ENCODE measurements around the gene GPD2.
"Not testable (repeated sequence)": the region's sequence is repeated elsewhere in the genome, so short reads cannot be mapped to it uniquely, and the experiment has no call there.

DNA sequence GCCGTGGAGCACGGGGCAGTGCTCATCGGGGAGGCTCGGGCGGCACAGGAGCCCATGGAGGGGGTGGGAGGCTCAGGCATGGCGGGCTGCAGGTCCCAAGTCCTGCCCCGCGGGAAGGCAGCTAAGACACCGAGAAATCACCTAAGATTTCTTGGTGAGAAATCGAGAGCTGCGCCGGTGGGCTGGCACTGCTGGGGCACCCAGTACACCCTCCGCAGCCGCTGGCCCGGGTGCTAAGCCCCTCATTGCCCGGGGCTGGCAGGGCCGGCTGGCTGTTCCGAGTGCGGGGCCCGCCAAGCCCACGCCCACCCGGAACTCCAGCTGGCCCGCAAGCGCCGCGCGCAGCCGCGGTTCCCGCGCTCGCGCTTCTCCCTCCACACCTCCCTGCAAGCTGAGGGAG is 181.9 kb downstream of the GPD2 start:
- TF ChIP-seq JUNB (IDR thresholded peaks at IDR 0.05); EZH2 (IDR thresholded peaks at IDR 0.05; ENCODE audit: borderline replicate concordance, control insufficient read depth, low read depth, low read length); CBX3 (IDR thresholded peaks at IDR 0.05; ENCODE audit: borderline replicate concordance, low read depth); ESRRA (IDR thresholded peaks at IDR 0.05; ENCODE audit: low read length); YY1 (IDR thresholded peaks at IDR 0.05; ENCODE audit: low read depth, low read length); POLR2A (IDR thresholded peaks at IDR 0.05; ENCODE audit: low read depth, low read length); BCL11A (IDR thresholded peaks at IDR 0.05; ENCODE audit: low read depth, low read length): not testable (repeated sequence)
- TF ChIP-seq, protein P1, sequence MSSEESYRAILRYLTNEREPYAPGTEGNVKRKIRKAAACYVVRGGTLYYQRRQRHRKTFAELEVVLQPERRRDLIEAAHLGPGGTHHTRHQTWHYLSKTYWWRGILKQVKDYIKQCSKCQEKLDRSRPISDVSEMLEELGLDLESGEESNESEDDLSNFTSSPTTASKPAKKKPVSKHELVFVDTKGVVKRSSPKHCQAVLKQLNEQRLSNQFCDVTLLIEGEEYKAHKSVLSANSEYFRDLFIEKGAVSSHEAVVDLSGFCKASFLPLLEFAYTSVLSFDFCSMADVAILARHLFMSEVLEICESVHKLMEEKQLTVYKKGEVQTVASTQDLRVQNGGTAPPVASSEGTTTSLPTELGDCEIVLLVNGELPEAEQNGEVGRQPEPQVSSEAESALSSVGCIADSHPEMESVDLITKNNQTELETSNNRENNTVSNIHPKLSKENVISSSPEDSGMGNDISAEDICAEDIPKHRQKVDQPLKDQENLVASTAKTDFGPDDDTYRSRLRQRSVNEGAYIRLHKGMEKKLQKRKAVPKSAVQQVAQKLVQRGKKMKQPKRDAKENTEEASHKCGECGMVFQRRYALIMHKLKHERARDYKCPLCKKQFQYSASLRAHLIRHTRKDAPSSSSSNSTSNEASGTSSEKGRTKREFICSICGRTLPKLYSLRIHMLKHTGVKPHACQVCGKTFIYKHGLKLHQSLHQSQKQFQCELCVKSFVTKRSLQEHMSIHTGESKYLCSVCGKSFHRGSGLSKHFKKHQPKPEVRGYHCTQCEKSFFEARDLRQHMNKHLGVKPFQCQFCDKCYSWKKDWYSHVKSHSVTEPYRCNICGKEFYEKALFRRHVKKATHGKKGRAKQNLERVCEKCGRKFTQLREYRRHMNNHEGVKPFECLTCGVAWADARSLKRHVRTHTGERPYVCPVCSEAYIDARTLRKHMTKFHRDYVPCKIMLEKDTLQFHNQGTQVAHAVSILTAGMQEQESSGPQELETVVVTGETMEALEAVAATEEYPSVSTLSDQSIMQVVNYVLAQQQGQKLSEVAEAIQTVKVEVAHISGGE (CRISPR knock-in tag; IDR thresholded peaks at IDR 0.05): not testable (repeated sequence)
- TF ChIP-seq, protein P2, sequence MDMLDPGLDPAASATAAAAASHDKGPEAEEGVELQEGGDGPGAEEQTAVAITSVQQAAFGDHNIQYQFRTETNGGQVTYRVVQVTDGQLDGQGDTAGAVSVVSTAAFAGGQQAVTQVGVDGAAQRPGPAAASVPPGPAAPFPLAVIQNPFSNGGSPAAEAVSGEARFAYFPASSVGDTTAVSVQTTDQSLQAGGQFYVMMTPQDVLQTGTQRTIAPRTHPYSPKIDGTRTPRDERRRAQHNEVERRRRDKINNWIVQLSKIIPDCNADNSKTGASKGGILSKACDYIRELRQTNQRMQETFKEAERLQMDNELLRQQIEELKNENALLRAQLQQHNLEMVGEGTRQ (IDR thresholded peaks at IDR 0.05; ENCODE audit: borderline replicate concordance, low read depth, low read length): not testable (repeated sequence)
- TF ChIP-seq, protein P3, sequence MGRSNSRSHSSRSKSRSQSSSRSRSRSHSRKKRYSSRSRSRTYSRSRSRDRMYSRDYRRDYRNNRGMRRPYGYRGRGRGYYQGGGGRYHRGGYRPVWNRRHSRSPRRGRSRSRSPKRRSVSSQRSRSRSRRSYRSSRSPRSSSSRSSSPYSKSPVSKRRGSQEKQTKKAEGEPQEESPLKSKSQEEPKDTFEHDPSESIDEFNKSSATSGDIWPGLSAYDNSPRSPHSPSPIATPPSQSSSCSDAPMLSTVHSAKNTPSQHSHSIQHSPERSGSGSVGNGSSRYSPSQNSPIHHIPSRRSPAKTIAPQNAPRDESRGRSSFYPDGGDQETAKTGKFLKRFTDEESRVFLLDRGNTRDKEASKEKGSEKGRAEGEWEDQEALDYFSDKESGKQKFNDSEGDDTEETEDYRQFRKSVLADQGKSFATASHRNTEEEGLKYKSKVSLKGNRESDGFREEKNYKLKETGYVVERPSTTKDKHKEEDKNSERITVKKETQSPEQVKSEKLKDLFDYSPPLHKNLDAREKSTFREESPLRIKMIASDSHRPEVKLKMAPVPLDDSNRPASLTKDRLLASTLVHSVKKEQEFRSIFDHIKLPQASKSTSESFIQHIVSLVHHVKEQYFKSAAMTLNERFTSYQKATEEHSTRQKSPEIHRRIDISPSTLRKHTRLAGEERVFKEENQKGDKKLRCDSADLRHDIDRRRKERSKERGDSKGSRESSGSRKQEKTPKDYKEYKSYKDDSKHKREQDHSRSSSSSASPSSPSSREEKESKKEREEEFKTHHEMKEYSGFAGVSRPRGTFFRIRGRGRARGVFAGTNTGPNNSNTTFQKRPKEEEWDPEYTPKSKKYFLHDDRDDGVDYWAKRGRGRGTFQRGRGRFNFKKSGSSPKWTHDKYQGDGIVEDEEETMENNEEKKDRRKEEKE (IDR thresholded peaks at IDR 0.05): not testable (repeated sequence)
- TF ChIP-seq, protein P4, sequence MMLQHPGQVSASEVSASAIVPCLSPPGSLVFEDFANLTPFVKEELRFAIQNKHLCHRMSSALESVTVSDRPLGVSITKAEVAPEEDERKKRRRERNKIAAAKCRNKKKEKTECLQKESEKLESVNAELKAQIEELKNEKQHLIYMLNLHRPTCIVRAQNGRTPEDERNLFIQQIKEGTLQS (IDR thresholded peaks at IDR 0.05; ENCODE audit: borderline replicate concordance, extremely low read depth, low read depth, low read length): not testable (repeated sequence)

Measured in GM12878 (cell line).